Liver (tissue), 9 donors: ENCODE data around the gene HOXA1. TPM values are rescaled to one million over a fixed set of nuclear protein-coding genes. Genes with fewer than 3 reads are reported as not detected.

Experiments
- DNase-seq: peaks from one replicate; pipeline ENCODE4 v3.0.0-alpha.2; 2017; ENCODE audit warnings: low spot score
- H3K27ac ChIP-seq, 2 donors: one replicate each; pipeline ENCODE4 v1.7.0; 2013; ENCODE audit warnings: inconsistent platforms in 2 of 2, low read length in 2 of 2, control low read depth in 1 of 2, low read depth in 1 of 2, mild to moderate bottlenecking in 1 of 2
- H3K27me3 ChIP-seq, 4 donors: one replicate each; pipeline versions ENCODE4 v1.6.1 to v1.7.0; 2013; ENCODE audit warnings: low read length in 3 of 4, inconsistent platforms in 1 of 4, mild to moderate bottlenecking in 1 of 4, moderate library complexity in 1 of 4; ENCODE audit not compliant: control insufficient read depth in 4 of 4, insufficient read depth in 4 of 4
- H3K36me3 ChIP-seq, 4 donors: one replicate each; pipeline versions ENCODE4 v1.6.1 to v1.7.0; 2013; ENCODE audit warnings: low read length in 3 of 4, mild to moderate bottlenecking in 3 of 4, low read depth in 1 of 4, moderate library complexity in 1 of 4; ENCODE audit not compliant: control insufficient read depth in 4 of 4, insufficient read depth in 3 of 4
- H3K4me1 ChIP-seq, 4 donors: one replicate each; pipeline versions ENCODE4 v1.6.1 to v1.7.0; 2013; ENCODE audit warnings: low read length in 3 of 4, mild to moderate bottlenecking in 3 of 4, moderate library complexity in 1 of 4; ENCODE audit not compliant: control insufficient read depth in 4 of 4, insufficient read depth in 4 of 4
- H3K4me3 ChIP-seq, 3 donors: one replicate each; pipeline versions ENCODE4 v1.6.1 to v1.7.0; 2013; ENCODE audit warnings: low read length in 3 of 3, control low read depth in 1 of 3, low read depth in 1 of 3, mild to moderate bottlenecking in 1 of 3
- H3K9ac ChIP-seq, 2 donors: one replicate each; pipeline ENCODE4 v1.7.0; 2013; ENCODE audit warnings: low read length in 2 of 2, mild to moderate bottlenecking in 2 of 2, moderate library complexity in 2 of 2, control low read depth in 1 of 2, low read depth in 1 of 2
- H3K9me3 ChIP-seq, 4 donors: one replicate each; pipeline versions ENCODE4 v1.6.1 to v1.7.0; 2013; ENCODE audit warnings: low read length in 3 of 4; ENCODE audit not compliant: control insufficient read depth in 4 of 4
- ATF3 ChIP-seq: IDR thresholded peaks from 2 replicates; pipeline ENCODE4 v1.6.1; 2016; ENCODE audit warnings: antibody characterized with exemption
- CTCF ChIP-seq: fragments of 150-350 bp; IDR thresholded peaks from 2 replicates; pipeline ENCODE4 v1.5.1; 2017; ENCODE audit warnings: improper control_type of control experiment, low read depth, low read length; ENCODE audit not compliant: missing input control
- EGR1 ChIP-seq, 2 donors: IDR thresholded peaks; 2 replicates each; pipeline ENCODE4 v1.6.1; 2016 to 2018; ENCODE audit warnings: antibody characterized with exemption in 2 of 2, low read depth in 2 of 2
- FOXA1 ChIP-seq: IDR thresholded peaks from 2 replicates; pipeline ENCODE4 v1.6.1; 2016; ENCODE audit warnings: antibody characterized with exemption
- FOXA2 ChIP-seq: IDR thresholded peaks from 2 replicates; pipeline ENCODE4 v1.6.1; 2016; ENCODE audit warnings: antibody characterized with exemption
- GABPA ChIP-seq, 2 donors: IDR thresholded peaks in 1 of 2; conservative IDR thresholded peaks in 1 of 2; 2 replicates each; pipeline ENCODE4 v1.6.1; 2016; ENCODE audit warnings: antibody characterized with exemption in 2 of 2, mild to moderate bottlenecking in 1 of 2, moderate library complexity in 1 of 2
- HNF4A ChIP-seq, 2 donors: conservative IDR thresholded peaks; 2 replicates each; pipeline ENCODE4 v1.6.1; 2016; ENCODE audit warnings: antibody characterized with exemption in 2 of 2, mild to moderate bottlenecking in 2 of 2
- HNF4G ChIP-seq: IDR thresholded peaks from 2 replicates; pipeline ENCODE4 v1.6.1; 2016; ENCODE audit warnings: antibody characterized with exemption
- JUND ChIP-seq, 2 donors: IDR thresholded peaks; 2 replicates each; pipeline ENCODE4 v1.6.1; 2016; ENCODE audit warnings: antibody characterized with exemption in 2 of 2
- MAX ChIP-seq: IDR thresholded peaks from 2 replicates; pipeline ENCODE4 v1.6.1; 2016; ENCODE audit warnings: antibody characterized with exemption
- NR2F2 ChIP-seq: IDR thresholded peaks from 2 replicates; pipeline ENCODE4 v1.6.1; 2016; ENCODE audit warnings: antibody characterized with exemption
- RAD21 ChIP-seq, 2 donors: IDR thresholded peaks; 2 replicates each; pipeline ENCODE4 v1.6.1; 2016; ENCODE audit warnings: antibody characterized with exemption in 2 of 2, mild to moderate bottlenecking in 2 of 2
- REST ChIP-seq: IDR thresholded peaks from 2 replicates; pipeline ENCODE4 v1.6.1; 2016; ENCODE audit warnings: antibody characterized with exemption, mild to moderate bottlenecking
- RXRA ChIP-seq, 2 donors: IDR thresholded peaks; 2 replicates each; pipeline ENCODE4 v1.6.1; 2017 to 2018; ENCODE audit warnings: antibody characterized with exemption in 2 of 2, mild to moderate bottlenecking in 1 of 2
- SP1 ChIP-seq: IDR thresholded peaks from 2 replicates; pipeline ENCODE4 v1.6.1; 2018; ENCODE audit warnings: antibody characterized with exemption, mild to moderate bottlenecking
- TAF1 ChIP-seq: conservative IDR thresholded peaks from 2 replicates; pipeline ENCODE4 v1.6.1; 2016; ENCODE audit warnings: antibody characterized with exemption, mild to moderate bottlenecking
- YY1 ChIP-seq: IDR thresholded peaks from 2 replicates; pipeline ENCODE4 v1.6.1; 2016; ENCODE audit warnings: antibody characterized with exemption, mild to moderate bottlenecking
- ZBTB33 ChIP-seq: IDR thresholded peaks from 2 replicates; pipeline ENCODE4 v1.6.1; 2016; ENCODE audit warnings: antibody characterized with exemption
- WGBS: extraction: QIAGEN DNeasy Blood & Tissue Kit; methylation state at CpG from one replicate; pipeline ENCODE4 v1.1.7; 2013; 5-methylcytosine and 5-hydroxymethylcytosine counted together
- polyA plus RNA-seq, 2 donors: library from polyadenylated mRNA; stranded (reverse) in 1 of 2; unstranded in 1 of 2; fragments of 200-250 nt in 1 of 2; fragments of >200 nt in 1 of 2; fragmentation: Nextera tagmentation in 1 of 2; extraction: Ambion mirVana in 1 of 2; gene quantifications; one replicate each; pipeline versions ENCODE4 v1.2.1 to v1.2.3, GENCODE V29; 2013 to 2015
- total RNA-seq, 2 donors: library from RNA; depleted of rRNA; stranded (reverse); fragments of >200 nt; gene quantifications; one replicate each; pipeline ENCODE4 v1.2.3, GENCODE V29; 2014
- donor health status: healthy.
- donor health status: healthy.
- donor health status: healthy.
- donor health status: healthy.
- donor health status: healthy.

The HOXA1 gene
- total and polyA plus RNA-seq, 4 donors, result 0.08 to 0.28 (median 0.21) TPM

- TF ChIP-seq REST (no peak), RAD21 (IDR thresholded peaks at IDR 0.05) (no peak)
Observed at GRCh38 chr7:27073076-27073475, 22.7 kb downstream of the HOXA1 start (continued).

GRCh38 chr7:27071622-27072390, 24.0 kb downstream of the HOXA1 start:
- Histone ChIP-seq H3K9ac (no peak overlapping the region), H3K27me3 (peaks cover 0 to 3% (median 0%) of the 10 kb centered on the region in 4 donors), H3K4me1 (no peaks in the 10 kb centered on the region), H3K4me3 (no peak overlapping the region), H3K27ac (no peak overlapping the region), H3K9me3 (peaks cover 0 to 9% (median 1%) of the 10 kb centered on the region in 4 donors), H3K36me3 (no peaks in the 10 kb centered on the region)
- DNase-seq, result no peak
- WGBS, result 59% methylated on average over 6 of the region's 6 CpGs
- TF ChIP-seq FOXA2, result no peak
- no peak for TF ChIP-seq ZBTB33
- TF ChIP-seq JUND (IDR thresholded peaks at IDR 0.05), result no peak
- TF ChIP-seq TAF1, result no peak
- no peak for TF ChIP-seq MAX
- TF ChIP-seq EGR1 (IDR thresholded peaks at IDR 0.05; ENCODE audit: low read depth in 2 of 2), result no peak
- no peak for TF ChIP-seq NR2F2
- TF ChIP-seq ATF3, result no peak
- TF ChIP-seq FOXA1, result no peak
- TF ChIP-seq CTCF, result no peak
- TF ChIP-seq REST, result no peak
- TF ChIP-seq RXRA (IDR thresholded peaks at IDR 0.05), result no peak
- no peak for TF ChIP-seq GABPA (IDR thresholded peaks at IDR 0.05 in 1 of 2, conservative IDR thresholded peaks at IDR 0.05 in 1 of 2)
- TF ChIP-seq YY1, result no peak
- TF ChIP-seq RAD21 (IDR thresholded peaks at IDR 0.05), result no peak
- no peak for TF ChIP-seq HNF4G
- TF ChIP-seq SP1, result no peak
- no peak for TF ChIP-seq HNF4A (conservative IDR thresholded peaks at IDR 0.05)
